HG03520 (cell line): Measurements from ENCODE around the gene KLF9.
A peak's percentile ranks its signal among the peaks of the same experiment; 100 is the strongest.
"Not testable (repeated sequence)": the region's sequence is repeated elsewhere in the genome, so short reads cannot be mapped to it uniquely, and the experiment has no call there.

Source experiments
- ATAC-seq: cut with Tn5 transposase; IDR thresholded peaks from one replicate; pipeline ENCODE4 v1.9.1; 2021; ENCODE audit warnings: mild to moderate bottlenecking, moderate library complexity; ENCODE audit not compliant: unreplicated experiment

KLF9 gene

GRCh38 chr9:70405808-70406433 is 8.5 kb downstream of the KLF9 start:
- peak; percentile 23 for ATAC-seq

GRCh38 chr9:70404261-70404660 is 10.2 kb downstream of the KLF9 start:
- no peak for ATAC-seq

GRCh38 chr9:70403618-70404025 is 10.8 kb downstream of the KLF9 start:
- no peak for ATAC-seq

- no peak for ATAC-seq
Observed at GRCh38 chr9:70403166-70403565, 11.3 kb downstream of the KLF9 start.

GRCh38 chr9:70402213-70402612 is 12.2 kb downstream of the KLF9 start:
- ATAC-seq: no peak

- ATAC-seq: not testable (repeated sequence)
Observed at GRCh38 chr9:70401241-70401640, 13.2 kb downstream of the KLF9 start.

GRCh38 chr9:70400107-70400892 is 14.2 kb downstream of the KLF9 start:
- no peak for ATAC-seq

- ATAC-seq: no peak
Observed at GRCh38 chr9:70399141-70399540, 15.3 kb downstream of the KLF9 start.

GRCh38 chr9:70398145-70398556 is 16.3 kb downstream of the KLF9 start:
- peak; percentile 99 for ATAC-seq

- ATAC-seq: no peak
Observed at GRCh38 chr9:70395652-70396051, 18.8 kb downstream of the KLF9 start.

GRCh38 chr9:70392850-70393249 is 21.6 kb downstream of the KLF9 start:
- ATAC-seq: no peak

GRCh38 chr9:70392189-70392588 is 22.3 kb downstream of the KLF9 start:
- no peak for ATAC-seq

GRCh38 chr9:70390933-70391341 is 23.5 kb downstream of the KLF9 start:
- no peak for ATAC-seq

GRCh38 chr9:70389621-70390266 is 24.7 kb downstream of the KLF9 start:
- ATAC-seq: no peak

GRCh38 chr9:70389188-70389587 is 25.3 kb downstream of the KLF9 start:
- no peak for ATAC-seq

- ATAC-seq: no peak
Observed at GRCh38 chr9:70387663-70388062, 26.8 kb downstream of the KLF9 start.

GRCh38 chr9:70385426-70385825 is 29.0 kb downstream of the KLF9 start:
- ATAC-seq: no peak

GRCh38 chr9:70382709-70383605 is 31.5 kb downstream of the KLF9 start:
- no peak for ATAC-seq

GRCh38 chr9:70382046-70382708 is 32.3 kb downstream of the KLF9 start:
- ATAC-seq: no peak

GRCh38 chr9:70374962-70375618 is 39.4 kb downstream of the KLF9 start:
- no peak for ATAC-seq
